ENCODE measurements around the gene PLCH2. TPM values are rescaled to one million over a fixed set of nuclear protein-coding genes. Genes with fewer than 3 reads are reported as not detected.

The PLCH2 gene
- total RNA-seq, 1 donor: 0.81 TPM

DNA sequence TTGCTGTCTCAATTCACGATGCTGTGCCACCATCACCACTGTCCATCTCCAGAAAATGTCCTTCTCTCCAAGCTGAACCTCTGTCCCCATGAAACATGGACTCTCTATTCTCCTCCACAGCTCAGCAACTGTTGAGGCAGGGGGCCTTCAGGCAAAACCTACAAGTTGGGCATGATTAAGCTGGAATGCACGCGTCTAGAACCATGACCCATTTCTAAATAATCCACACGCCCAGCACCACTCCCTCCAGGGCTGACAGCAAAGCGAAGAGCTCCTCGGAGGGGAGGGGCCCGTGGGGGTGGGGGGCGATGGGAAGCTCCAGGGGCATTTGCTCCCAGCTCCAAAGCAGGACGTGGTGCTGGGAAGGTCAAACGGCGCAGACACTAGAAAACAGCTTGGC lies 57.3 kb downstream of the PLCH2 start:
- H3K4me3 ChIP-seq (ENCODE audit: low read depth, low read length): no peak overlapping the region
- TF ChIP-seq, protein P1, sequence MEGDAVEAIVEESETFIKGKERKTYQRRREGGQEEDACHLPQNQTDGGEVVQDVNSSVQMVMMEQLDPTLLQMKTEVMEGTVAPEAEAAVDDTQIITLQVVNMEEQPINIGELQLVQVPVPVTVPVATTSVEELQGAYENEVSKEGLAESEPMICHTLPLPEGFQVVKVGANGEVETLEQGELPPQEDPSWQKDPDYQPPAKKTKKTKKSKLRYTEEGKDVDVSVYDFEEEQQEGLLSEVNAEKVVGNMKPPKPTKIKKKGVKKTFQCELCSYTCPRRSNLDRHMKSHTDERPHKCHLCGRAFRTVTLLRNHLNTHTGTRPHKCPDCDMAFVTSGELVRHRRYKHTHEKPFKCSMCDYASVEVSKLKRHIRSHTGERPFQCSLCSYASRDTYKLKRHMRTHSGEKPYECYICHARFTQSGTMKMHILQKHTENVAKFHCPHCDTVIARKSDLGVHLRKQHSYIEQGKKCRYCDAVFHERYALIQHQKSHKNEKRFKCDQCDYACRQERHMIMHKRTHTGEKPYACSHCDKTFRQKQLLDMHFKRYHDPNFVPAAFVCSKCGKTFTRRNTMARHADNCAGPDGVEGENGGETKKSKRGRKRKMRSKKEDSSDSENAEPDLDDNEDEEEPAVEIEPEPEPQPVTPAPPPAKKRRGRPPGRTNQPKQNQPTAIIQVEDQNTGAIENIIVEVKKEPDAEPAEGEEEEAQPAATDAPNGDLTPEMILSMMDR (IDR thresholded peaks at IDR 0.05; ENCODE audit: insufficient read depth, low read length): no peak
- DNase-seq (ENCODE audit: low read depth): no peak

DNA sequence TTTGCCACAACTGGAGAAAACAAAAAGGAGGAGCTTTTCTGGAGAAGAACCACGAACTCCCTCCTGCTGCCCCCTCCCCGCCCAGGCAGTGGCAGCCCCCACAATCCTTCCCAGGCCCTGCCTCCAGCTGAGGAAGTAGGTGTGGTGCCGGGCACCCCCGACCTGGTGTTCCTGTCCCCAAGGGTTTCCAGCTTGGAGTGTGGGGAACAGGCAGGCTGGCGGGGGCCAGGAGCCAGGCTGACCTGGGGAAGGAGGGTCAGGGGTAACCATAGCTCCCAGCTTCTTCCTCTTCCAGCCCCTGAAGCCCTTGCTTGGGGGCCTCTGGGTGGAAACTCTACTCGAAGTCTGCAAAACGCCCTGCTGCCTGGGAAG lies 58.2 kb downstream of the PLCH2 start:
- no peak for DNase-seq (ENCODE audit: low read depth)
- TF ChIP-seq, protein P1 (IDR thresholded peaks at IDR 0.05; ENCODE audit: insufficient read depth, low read length): no peak
- no peak overlapping the region for H3K4me3 ChIP-seq (ENCODE audit: low read depth, low read length)

DNA sequence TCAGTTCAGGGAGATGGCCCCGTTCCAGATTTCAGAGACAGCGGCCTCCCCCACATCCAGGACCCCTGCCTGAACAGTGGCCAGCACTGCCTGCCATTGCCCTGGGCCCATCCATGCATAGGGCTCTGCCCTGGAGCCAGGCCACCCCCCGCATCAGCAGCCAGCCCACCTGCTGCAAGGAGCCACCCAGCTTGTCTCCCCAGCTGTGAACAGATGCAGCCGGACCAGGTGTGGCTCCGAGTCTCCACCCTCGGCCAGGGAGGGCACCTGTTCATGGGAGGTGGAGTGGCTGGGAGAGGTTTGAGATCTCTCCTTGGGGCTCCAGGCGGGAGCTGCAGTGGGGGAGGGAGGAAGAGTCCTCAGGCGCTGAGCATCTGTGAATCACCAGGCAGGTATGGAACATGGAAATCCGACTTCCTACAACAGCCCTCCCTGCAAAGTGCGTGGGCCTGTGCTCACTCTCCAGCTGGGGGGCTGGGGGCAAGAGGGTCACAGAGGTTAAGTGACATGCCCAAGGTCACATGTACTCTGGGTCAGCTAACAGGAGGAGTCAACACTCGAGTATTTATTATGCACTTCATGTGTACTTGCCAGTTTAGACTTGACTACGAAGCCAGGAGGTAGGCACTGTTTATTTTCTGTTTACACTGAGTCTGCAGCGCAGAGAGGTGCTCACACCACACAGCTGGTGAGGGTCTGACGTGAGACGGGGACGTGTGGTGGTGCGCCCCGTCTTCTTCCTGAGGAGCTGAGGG lies 58.8 kb downstream of the PLCH2 start:
- TF ChIP-seq, protein P1 (IDR thresholded peaks at IDR 0.05; ENCODE audit: insufficient read depth, low read length): no peak
- H3K4me3 ChIP-seq (ENCODE audit: low read depth, low read length): no peak overlapping the region
- no peak for DNase-seq (ENCODE audit: low read depth)

DNA sequence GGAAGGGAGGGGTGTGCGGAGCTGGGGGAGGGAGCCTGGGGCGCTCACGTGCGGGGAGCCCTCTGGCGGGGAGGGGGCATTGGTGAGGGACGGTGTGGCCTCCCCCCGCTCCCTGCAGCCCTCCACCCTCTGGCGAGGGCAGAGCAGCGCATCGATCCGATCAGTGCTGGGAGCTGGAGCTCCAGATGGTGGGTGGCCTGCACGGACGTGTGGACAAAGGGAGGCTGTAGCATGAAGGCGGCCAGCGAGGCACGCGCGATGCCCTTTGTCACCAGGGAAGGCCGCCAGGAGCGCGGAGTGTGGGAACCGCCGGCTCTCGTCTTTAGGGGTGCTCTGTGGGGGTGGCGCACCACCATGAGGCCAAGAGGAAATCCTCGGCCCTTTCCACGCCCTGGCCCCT lies 59.4 kb downstream of the PLCH2 start:
- H3K4me3 ChIP-seq (ENCODE audit: low read depth, low read length): no peak overlapping the region
- TF ChIP-seq, protein P1 (IDR thresholded peaks at IDR 0.05; ENCODE audit: insufficient read depth, low read length): no peak
- no peak for DNase-seq (ENCODE audit: low read depth)

DNA sequence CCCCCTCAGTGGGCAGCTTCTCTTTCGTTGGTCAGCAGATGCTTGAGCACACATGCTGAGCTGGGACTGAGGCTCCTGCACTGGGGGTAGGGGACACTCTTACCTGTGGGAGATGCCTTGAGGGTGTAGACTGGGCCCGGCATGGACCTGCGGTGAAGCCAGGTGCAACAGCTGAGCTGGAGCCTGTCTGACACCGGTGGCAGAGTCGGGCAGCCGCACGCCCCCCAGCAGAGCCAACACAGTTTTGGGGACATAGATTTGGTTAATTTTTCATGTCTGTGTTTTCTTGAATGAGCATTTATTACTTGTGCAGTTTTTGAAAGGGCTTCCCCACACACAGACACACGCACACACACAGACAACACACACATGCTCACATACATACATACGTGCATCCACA lies 59.9 kb downstream of the PLCH2 start:
- DNase-seq (ENCODE audit: low read depth): no peak
- H3K4me3 ChIP-seq (ENCODE audit: low read depth, low read length): no peak overlapping the region
- TF ChIP-seq, protein P1 (IDR thresholded peaks at IDR 0.05; ENCODE audit: insufficient read depth, low read length): no peak

DNA sequence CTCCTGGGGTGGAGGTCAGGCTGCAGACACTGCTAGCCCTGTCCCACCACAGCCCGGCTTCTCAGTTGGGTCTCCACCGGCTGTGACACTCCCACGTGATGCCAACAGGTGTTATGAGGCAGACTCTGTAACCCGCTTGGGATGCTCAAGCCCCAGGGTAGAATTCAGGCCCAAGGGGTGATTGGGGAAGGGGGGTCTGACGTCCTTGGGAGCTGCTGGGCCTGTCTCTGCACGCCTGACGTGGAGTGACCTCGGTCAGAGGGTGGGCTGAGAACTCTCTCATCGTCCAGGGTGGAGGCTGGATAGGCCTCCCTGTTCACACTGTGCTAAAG lies 61.7 kb downstream of the PLCH2 start:
- no peak overlapping the region for H3K4me3 ChIP-seq (ENCODE audit: low read depth, low read length)
- TF ChIP-seq, protein P1 (IDR thresholded peaks at IDR 0.05; ENCODE audit: insufficient read depth, low read length): no peak
- no peak for DNase-seq (ENCODE audit: low read depth)

DNA sequence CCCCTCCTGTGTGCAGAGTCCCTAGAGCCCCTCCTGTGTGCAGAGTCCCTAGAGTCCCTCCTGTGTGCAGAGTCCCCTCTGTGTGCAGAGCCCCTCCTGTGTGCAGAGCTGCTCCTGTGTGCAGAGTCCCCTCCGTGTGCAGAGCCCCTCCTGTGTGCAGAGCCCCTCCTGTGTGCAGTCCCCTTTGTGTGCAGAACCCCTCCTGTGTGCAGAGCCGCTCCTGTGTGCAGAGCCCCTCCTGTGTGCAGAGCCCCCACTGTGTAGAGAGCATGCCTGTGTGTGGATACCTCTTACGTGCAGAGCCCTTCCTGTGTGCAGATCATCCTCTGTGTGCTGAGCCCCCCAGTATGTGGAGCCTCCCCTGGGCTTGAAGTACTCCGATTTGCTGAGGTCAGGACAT lies 62.3 kb downstream of the PLCH2 start:
- no peak for DNase-seq (ENCODE audit: low read depth)
- TF ChIP-seq, protein P1 (IDR thresholded peaks at IDR 0.05; ENCODE audit: insufficient read depth, low read length): no peak
- no peak overlapping the region for H3K4me3 ChIP-seq (ENCODE audit: low read depth, low read length)

Data from fibroblast of the aortic adventitia (primary cell).